GM21528 (cell line): Measurements from ENCODE around the gene TENM4.

Experiments
- ATAC-seq: cut with Tn5 transposase; IDR thresholded peaks from one replicate; pipeline ENCODE4 v1.9.1; 2021; ENCODE audit warnings: mild to moderate bottlenecking, moderate library complexity; ENCODE audit not compliant: unreplicated experiment, low FRiP score

Gene TENM4

DNA sequence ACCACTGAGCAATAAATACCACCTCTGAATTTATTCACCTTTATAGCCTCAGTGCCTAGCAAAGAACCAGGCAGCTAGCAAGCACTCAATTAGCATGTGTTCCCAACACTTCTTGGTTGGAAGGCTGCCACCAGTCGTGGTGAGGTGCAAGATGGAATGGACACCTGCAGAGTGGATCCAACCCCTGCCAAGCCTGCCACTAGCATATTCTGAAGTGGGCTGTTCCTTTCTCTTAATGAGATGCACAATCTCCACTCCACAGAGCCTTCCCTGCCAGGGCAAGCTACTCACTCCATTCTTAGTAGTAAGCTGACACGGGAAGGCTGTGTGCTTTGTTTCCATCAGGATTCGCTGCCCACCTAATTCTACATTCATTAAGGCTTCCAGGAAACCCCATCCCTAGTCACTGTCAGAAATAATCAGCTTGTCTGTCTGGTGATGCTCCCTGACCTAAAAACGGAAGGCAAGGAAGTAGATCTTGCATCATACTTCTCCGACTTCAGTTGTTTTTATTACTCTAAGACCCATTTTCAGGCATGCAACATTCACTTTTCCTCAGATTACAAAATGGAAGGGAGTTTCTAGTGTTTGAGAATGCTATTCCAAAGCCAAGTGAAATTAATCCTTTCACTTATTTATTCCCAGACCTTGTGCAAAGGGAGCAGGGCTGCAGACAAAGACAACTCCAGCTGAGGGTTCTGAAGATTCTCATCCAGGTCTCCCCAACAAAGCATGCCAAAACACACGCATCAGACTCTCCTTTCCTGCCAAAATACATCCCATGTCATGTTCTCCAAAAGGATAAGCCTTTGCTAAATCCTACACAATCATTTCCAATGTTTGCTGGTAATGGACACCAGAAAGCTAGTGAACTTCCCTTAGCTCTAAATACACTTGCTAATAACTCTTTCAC lies 128.0 kb downstream of the TENM4 start:
- no peak for ATAC-seq

DNA sequence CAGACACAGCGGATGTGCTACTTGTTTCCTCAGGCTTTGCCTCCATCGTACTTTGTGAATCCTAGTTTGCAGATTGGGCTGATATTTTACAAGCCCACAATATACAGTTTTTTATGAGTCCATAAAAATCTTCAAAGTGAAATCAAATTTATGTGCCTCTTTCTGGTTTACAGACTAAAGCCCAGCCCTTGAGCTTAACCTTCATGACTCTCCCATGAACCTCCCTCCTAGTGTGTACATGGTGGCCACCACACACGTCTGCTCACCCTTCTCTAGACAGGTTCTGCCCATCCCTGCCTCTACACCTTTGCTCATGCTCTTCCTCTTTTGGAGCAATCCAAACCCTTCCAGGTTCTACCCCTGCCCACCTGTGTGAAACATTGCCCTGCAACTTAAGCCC lies 129.4 kb downstream of the TENM4 start:
- no peak for ATAC-seq

DNA sequence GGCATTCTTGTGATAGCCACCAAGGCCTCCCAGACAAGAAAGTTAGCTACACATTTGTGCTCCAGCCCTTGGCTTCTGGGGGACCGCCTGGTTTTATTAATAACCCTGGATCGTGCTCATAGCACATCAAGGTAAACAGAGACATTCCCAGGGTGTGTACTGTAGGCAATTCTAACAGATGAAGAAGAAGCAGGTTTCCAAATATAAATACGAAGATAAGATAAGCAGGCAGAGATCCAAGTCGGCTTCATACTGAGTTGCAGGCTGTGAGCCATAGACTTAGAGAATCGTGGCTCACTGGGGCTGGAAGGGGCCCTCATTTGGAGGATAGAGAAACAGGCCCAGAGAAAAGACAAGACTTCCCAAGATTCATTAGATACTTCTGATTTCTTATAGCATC lies 131.4 kb downstream of the TENM4 start:
- no peak for ATAC-seq

DNA sequence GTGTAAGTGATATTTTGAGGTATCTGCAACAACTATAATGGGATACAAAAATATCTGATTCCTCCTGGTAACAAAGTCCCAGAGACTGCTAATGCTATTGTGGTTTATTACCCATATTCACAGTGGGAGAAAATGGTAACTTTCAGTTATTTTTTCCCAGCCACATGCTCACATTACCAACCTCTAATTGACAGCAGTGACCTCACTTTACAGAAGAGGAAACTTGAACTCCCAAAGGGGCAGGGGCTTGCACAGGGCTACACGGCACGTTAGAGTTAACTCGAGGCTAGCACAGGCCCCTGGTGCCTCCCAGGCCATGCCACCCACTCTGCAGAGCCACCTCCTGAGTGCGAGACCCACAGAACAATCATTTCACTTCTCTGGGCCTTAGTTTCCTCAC lies 132.4 kb downstream of the TENM4 start:
- ATAC-seq: no peak

DNA sequence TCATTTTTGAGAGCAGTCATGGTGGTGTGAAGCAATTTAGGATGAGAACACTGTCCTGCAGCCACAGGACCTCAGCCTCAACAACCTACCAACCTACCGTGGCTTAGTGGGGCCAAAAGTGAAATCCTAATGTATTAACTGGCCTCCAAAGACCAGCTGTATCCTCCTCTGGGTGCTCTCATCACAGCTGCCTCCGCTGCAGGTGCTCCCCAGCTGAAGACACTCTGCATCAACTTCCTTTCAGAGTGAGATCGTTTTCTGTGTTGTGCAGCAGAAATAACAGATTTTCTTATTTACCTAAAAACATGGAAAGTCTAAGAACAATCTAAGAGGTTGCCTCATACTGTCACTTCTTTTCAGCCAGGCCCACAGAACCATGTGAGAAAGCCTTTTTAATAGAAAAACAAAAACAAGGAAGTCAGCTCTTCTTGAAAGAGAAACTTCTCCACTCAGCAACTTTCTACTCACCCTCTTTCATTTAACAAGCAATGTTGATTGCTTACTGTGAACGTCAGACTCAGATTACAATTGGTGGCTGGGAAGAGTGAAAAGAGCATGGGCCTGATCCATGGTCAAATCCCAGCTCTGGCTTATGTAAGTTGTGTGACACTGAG lies 136.1 kb downstream of the TENM4 start:
- ATAC-seq: no peak

DNA sequence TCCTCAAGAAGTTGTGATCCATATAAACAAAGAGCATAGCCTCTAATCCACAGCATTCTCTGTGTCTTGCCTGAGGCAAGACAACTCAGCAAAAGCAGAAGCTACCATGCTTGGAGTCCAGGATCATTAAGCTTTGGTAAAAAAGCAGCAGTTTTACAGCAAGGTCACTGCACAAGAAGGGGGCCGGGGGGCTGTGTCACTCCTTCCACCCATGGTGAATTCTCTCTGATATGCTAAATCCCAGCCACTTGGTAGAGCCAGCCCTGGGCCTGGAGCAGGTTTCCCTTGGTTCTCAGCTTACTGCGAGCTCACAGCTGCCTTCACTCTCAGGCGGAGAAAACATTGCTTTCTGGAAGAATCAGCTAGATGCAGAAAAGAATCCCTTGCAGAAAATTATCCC lies 144.7 kb downstream of the TENM4 start:
- no peak for ATAC-seq

DNA sequence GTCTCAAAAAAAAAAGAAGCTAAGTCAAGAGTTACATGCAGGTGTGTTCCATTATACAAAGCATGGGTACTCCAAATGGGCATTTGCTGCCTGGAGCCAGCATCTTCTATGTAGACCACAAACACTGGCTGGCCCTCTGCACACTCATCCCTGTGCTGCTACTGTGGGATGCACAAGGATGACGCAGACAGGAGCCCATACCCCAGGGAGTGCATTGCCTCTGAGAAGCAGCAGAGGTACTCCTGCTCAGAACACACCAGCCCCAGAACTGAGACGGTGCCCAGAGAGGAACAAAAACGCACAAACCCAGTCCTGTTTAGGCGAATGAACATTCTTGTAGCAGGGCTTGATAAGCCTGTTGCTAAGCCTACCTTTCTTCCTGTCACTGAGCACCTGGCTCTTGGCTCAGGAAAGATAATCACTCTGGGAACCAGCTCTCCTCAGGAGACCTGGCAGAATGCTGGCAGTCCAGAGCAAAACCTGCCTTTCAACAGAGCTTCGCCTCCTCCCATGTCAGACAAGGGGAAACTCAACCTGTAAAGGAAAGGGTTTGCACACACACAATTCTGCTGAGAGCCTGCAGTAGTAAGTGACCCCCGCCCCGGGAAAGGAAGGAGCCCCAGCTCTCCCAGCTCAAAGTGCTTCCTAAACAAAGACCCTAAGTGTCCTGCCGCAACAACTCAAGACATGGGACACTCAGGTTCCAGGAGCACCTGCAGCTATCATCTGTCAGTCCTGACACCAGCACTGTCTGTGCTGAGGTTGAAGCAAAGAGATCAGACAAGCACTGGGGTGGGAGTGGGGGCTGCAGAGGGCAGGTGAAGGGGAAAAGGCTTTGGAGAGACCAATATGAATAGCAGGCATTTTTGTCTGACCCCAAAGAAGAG lies 145.7 kb downstream of the TENM4 start:
- ATAC-seq: no peak

DNA sequence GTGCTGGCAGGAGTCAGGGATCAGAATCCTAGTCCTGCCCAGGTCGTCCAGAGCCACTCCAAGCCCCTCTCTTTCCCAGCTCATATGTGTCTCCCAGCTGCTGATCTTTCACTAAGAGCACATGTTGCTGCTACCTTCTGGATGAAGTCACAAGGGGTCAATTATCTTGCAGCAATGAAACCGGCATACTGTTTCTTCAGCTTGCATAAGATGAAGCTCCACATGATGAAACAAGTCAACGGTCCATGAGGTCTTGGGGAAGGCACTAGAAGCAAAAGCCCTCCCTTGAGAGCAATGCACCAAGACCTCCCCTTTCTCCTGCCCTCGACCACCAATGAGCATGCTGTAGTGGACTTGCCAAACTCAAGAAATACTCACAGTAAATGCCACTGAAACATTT lies 148.9 kb downstream of the TENM4 start:
- ATAC-seq: no peak

DNA sequence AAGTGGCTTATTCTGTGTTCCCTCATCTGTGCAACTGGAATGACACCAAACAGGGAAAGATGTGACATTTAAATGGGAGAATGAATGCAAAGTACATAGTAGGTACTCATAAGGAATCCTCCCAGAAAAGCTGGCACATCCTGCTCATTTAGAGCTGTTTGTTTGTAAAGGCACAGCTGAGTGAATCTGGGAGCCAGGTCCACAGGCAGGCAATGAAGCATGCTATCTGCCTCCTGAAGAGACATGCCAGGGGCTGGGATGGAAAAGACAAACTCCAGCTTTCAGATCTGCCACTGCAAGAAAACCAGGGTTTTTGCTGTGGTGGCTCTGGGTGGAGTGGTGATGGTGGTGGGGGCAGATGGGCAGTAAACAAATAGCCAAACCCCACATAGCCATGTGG lies 150.1 kb downstream of the TENM4 start:
- no peak for ATAC-seq

DNA sequence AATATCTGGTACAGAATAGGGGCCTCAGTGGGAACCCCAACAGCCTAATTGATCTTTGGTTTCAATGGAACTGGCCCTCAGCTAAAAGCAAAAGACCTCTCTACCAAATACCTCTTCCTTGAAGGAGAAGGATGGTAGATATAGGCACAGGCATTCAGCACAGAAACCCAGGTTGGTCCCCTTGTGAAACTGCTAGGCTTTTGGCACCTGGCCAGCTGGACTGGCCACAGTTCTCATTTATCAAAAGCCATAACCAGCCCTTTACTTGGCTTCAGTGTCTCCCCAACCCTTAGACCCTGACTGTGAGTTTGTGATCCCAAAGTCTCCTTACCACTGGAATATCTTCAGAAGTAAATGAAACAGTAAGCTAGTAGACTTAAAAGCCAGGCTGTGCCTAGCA lies 152.9 kb downstream of the TENM4 start:
- no peak for ATAC-seq

DNA sequence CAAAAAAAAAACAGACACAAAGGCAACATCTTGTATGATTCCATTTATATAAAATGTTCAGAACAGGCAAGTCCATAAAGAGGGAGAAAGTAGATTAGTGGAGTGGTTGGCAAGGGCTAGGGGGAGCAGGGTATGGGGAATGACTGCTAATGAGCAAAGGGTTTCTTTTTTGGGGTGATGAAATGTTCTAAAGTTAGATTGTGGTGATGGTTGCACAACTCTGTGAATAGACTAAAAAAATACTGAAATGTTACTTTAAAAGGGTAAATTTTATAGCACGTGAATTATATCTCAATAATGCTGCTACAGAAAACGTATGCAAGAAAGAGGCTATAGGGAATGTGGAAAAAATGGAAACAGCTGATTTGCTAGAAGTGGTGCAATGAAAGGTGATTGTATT lies 155.1 kb downstream of the TENM4 start:
- no peak for ATAC-seq

DNA sequence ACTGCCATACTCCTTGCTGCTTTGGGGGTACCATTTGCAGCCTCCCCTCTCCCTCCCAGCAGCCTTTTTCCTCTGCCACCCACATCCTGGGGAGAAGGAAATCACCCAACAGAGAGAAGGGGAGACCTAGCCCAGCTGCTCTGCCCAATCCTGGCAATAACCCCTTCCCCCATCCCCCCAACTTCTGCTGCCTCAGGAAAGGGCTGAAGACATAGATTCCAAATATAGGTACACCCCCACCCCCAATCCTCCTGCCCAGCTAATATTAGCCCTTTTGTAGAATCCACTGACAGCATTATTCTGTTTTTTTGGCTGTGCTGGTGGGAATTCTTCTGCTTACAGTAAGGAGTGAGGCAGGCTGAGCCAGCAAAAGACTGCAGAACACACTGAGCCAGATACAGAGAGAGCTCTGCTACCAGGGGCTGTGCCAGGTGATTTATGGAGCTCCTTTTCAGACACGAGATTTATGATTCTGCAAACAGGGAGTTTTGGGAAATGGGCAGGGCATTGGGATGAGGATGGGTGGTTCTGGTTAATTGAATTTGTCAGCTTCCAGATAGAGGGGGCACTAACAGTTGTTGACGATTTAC lies 164.0 kb downstream of the TENM4 start:
- ATAC-seq: no peak

DNA sequence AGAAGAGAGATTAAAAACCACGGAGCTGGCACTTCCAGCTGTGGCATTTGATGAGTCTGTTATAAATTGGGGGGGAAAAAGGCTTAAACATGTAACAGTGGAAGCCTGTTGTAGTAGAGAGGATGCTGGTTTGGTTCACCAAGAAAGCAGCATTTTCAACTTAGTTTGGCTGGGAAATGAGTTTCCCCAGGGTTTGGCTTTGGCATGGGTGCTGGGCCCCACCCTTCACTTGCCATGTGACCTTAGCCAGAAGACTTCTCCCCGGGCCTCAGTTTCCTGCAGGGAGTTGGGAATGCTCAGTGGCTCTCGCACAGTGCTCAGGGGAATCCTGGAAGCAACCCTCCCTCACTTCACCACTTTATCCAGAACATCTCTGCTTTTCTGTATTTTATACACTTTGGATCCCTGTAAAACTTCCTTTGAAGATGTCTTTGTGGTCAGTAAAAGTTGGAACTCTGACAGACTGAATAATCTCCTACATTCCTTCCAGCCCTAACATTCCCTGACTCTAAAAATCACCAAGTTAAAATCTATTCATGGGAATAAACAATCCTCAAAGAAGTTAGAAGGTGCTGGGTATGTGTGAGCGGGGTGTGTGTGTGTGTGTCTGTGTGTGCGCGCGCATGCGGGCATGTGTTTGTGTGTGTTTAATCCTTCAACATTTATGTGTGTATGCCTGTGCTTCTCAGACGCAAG lies 166.0 kb downstream of the TENM4 start:
- no peak for ATAC-seq

DNA sequence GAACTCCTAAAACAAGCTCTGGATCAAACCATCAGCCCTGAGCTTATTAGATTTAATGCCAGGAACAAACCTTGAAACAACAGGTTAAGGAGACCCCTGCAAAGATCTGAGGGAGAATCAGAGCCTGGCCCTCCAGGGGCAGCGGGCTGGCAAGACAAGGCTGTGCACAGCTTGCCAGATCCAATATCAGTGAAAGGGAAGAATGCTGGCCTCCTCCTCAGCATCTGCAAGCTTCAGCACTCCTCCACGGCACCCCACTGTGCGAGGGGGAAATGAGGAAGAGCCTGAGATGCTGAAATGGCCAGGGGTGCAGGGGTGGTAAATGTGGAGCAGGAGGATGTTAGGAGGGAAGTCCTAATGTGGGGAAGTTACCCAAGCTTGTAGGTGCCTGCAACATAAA lies 167.0 kb downstream of the TENM4 start:
- ATAC-seq: no peak

DNA sequence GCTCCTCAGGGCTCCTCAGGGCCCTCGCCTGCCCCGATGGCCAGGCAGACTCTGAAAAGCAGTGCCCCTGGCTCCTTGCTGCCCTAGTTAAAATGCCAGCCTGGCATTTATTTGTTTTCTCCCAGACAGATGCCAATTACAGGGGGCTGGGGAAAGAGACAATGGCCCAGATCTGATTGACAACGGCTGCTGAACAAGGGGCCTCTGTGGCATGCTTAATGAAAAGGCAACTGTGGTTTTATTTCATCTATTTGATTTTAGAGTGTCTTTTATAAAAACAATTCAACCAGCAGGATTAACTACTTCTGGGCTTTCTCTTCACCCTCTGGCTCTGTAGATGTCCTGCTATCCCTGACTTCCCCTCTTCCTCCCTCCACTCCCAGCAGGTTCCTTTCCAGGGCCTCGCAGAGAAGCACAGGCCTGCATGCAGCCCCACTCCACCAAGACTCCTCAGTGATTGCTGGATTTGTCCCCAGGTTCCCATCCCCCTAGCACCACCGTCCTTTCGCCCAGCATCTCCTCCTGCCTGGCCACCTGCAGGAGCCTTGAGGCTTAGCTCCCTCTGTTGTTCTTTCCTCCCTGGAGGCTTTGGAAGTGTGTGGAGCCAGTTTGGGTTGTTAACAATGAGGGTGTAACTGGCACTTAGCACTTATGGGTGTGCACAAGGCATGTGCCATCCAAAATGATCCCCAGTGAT lies 171.1 kb downstream of the TENM4 start:
- no peak for ATAC-seq

DNA sequence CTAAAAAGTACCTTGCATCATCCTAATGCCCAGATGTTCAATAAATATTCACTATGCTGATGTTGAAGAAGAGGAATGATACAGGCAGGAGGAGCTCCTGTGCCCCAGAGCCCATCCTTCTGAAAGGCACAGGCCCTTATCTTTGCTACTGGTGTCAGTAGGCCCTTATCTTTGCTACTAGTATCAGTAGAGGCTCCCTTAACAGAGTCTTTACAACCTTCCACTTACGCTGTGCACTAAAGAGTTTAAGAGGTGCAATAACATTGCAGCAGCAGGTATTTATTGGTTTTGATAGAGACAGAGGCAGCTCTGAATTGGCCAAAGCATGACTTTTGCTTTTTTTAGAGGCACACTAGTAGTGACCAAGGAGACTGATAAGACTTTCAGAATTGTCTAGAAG lies 174.4 kb downstream of the TENM4 start:
- no peak for ATAC-seq

DNA sequence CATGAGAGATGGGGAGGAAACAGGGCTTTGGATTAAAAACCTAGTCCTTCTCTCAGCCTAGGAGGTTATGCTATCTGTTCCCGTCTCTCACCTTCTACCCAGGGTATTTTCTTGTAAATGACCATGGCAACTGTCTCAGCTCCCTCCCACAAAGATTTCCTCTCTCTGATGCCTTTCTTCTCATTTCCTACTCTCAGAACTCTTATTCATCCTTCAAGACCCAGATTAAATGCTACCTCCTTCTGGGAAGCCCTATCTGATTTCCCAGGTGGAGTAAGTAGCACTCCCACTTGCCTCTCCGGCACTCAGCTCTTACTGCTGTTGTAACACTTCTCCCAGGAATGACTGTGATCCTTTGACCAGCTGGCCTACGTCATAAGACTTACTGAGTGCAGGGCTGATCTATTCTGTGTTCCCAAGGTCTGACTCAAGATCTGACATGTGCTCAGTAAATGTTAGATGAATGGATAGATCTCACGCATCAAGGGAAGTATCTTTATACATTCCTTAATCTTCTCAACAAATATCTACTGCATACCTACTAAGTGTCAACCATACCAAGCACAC lies 175.0 kb downstream of the TENM4 start:
- no peak for ATAC-seq

DNA sequence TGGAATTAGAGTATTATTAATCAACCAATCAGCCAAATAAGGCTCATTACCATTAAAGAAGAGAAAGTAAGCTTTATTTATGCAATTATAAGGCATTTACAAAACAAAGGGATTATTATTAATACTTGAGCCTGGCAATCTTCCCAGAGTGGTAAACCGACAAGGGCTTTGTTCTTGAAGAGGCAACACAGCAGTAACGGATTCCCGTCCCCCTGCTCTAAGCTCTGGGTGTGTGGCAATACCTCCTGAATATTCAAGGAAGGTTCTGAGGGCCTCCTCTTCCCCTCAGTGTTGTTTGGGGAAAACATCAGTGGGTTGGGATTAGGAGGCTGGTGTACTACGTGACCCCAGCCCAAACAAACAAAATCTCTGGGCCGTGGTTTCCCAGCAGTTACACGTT lies 176.5 kb downstream of the TENM4 start:
- ATAC-seq: no peak

DNA sequence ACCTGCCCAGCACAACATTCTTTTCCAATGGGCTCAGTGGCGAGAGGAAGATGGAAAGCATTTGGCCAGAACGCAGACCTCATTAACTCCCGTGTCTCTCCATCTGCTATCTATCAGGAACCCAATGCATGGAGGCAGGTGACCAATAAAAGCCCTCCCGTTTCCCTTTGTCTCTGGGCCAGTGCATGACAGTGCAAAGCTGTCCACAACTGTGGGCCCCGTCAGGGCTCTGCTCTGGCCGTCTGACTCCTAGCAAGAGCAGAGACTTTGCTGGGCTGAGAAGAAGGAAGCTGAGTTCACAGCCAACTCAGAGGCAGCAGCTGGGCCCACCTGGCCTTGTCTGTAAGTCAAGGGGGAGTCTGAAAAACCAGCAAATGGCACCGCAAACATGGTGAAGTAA lies 177.8 kb downstream of the TENM4 start:
- ATAC-seq: no peak
